PFSK-1 (cell line): Measurements from ENCODE around the gene ZNF79.

ENCODE experiments used
- FOXP2 ChIP-seq: optimal IDR thresholded peaks from 2 replicates; pipeline ENCODE3; 2011; ENCODE audit warnings: borderline replicate concordance, control low read depth, inconsistent platforms; ENCODE audit not compliant: insufficient read depth; ENCODE audit errors: extremely low read length, extremely low read depth
- POLR2AphosphoS5 ChIP-seq: IDR thresholded peaks from 2 replicates; pipeline ENCODE4 v1.6.1; 2012; ENCODE audit warnings: low read depth, mild to moderate bottlenecking, control low read depth, low read length, moderate library complexity
- TF ChIP-seq, protein P1 (sequence below), 2 experiments: IDR thresholded peaks; 2 replicates each; pipeline versions ENCODE4 v1.6.1 to v1.8.0; 2011 to 2012; ENCODE audit warnings: low read depth in 2 of 2, low read length in 2 of 2, control low read depth in 1 of 2, inconsistent platforms in 1 of 2, mild to moderate bottlenecking in 1 of 2, moderate library complexity in 1 of 2; ENCODE audit not compliant: insufficient read depth in 1 of 2

GRCh38 chr9:127455324-127455992 lies 31.3 kb downstream of the ZNF79 start:
- no peak for TF ChIP-seq POLR2AphosphoS5
- TF ChIP-seq, protein P1, sequence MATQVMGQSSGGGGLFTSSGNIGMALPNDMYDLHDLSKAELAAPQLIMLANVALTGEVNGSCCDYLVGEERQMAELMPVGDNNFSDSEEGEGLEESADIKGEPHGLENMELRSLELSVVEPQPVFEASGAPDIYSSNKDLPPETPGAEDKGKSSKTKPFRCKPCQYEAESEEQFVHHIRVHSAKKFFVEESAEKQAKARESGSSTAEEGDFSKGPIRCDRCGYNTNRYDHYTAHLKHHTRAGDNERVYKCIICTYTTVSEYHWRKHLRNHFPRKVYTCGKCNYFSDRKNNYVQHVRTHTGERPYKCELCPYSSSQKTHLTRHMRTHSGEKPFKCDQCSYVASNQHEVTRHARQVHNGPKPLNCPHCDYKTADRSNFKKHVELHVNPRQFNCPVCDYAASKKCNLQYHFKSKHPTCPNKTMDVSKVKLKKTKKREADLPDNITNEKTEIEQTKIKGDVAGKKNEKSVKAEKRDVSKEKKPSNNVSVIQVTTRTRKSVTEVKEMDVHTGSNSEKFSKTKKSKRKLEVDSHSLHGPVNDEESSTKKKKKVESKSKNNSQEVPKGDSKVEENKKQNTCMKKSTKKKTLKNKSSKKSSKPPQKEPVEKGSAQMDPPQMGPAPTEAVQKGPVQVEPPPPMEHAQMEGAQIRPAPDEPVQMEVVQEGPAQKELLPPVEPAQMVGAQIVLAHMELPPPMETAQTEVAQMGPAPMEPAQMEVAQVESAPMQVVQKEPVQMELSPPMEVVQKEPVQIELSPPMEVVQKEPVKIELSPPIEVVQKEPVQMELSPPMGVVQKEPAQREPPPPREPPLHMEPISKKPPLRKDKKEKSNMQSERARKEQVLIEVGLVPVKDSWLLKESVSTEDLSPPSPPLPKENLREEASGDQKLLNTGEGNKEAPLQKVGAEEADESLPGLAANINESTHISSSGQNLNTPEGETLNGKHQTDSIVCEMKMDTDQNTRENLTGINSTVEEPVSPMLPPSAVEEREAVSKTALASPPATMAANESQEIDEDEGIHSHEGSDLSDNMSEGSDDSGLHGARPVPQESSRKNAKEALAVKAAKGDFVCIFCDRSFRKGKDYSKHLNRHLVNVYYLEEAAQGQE (IDR thresholded peaks at IDR 0.05; ENCODE audit: insufficient read depth in 1 of 2, low read depth in 2 of 2, low read length in 2 of 2): no peak
- no peak for TF ChIP-seq FOXP2
